Activated CD8-positive, alpha-beta memory T cell treated with anti-CD3 and anti-CD28 coated beads for 4 hours (primary cell): Measurements from ENCODE around the gene VTI1B.
"Not testable (repeated sequence)": the region's sequence is repeated elsewhere in the genome, so short reads cannot be mapped to it uniquely, and the experiment has no call there.

Experiments
- DNase-seq, 2 donors: peaks; one replicate each; pipeline ENCODE4 v3.0.0-alpha.2; 2020; ENCODE audit warnings: low read depth in 2 of 2

Gene VTI1B

GRCh38 chr14:67630186-67630585 is 44.2 kb downstream of the VTI1B start:
- no peak for DNase-seq

GRCh38 chr14:67627519-67627918 is 46.9 kb downstream of the VTI1B start:
- DNase-seq, result no peak

GRCh38 chr14:67626131-67626530 is 48.3 kb downstream of the VTI1B start:
- not testable (repeated sequence) for DNase-seq

- no peak for DNase-seq
Observed at GRCh38 chr14:67623114-67623513, 51.3 kb downstream of the VTI1B start.

- no peak for DNase-seq
Observed at GRCh38 chr14:67622675-67623074, 51.8 kb downstream of the VTI1B start.

GRCh38 chr14:67620217-67620785 is 54.1 kb downstream of the VTI1B start:
- DNase-seq, result no peak

GRCh38 chr14:67619446-67620216 is 54.8 kb downstream of the VTI1B start, which contains the start of gene ARG2:
Gene ARG2, plus strand, starts transcription at chr14:67619920. Its CDS starts 58 bp downstream, at chr14:67619978.
- peak; percentile 91 to 94 for DNase-seq

- no peak for DNase-seq
Observed at GRCh38 chr14:67618617-67619063, 55.8 kb downstream of the VTI1B start.

GRCh38 chr14:67610491-67610890 is 63.9 kb downstream of the VTI1B start:
- no peak for DNase-seq

GRCh38 chr14:67609642-67610310 is 64.7 kb downstream of the VTI1B start:
- DNase-seq, result no peak

- DNase-seq, result no peak
Observed at GRCh38 chr14:67607646-67608045, 66.8 kb downstream of the VTI1B start.

- DNase-seq, result no peak
Observed at GRCh38 chr14:67602995-67603545, 71.4 kb downstream of the VTI1B start.

GRCh38 chr14:67602076-67602475 is 72.4 kb downstream of the VTI1B start:
- no peak for DNase-seq

GRCh38 chr14:67600562-67600974 is 73.9 kb downstream of the VTI1B start:
- DNase-seq, result not testable (repeated sequence)

- peak; percentile 82 to 83 for DNase-seq
Observed at GRCh38 chr14:67599698-67600561, 74.5 kb downstream of the VTI1B start, which contains the start of gene PIGH. Gene PIGH, minus strand, starts transcription at chr14:67600268. Its CDS starts 65 bp downstream, at chr14:67600203.
